Middle frontal gyrus (tissue), 1 donor: ENCODE results near the gene APEH.
A peak's percentile ranks its signal among the peaks of the same experiment; 100 is the strongest.
"Not testable (repeated sequence)": the region's sequence is repeated elsewhere in the genome, so short reads cannot be mapped to it uniquely, and the experiment has no call there.

ENCODE experiments used
- DNase-seq: peaks from one replicate; pipeline ENCODE4 v3.0.0-alpha.2; 2015; ENCODE audit warnings: low spot score; ENCODE audit errors: extremely low spot score

The APEH gene

DNA sequence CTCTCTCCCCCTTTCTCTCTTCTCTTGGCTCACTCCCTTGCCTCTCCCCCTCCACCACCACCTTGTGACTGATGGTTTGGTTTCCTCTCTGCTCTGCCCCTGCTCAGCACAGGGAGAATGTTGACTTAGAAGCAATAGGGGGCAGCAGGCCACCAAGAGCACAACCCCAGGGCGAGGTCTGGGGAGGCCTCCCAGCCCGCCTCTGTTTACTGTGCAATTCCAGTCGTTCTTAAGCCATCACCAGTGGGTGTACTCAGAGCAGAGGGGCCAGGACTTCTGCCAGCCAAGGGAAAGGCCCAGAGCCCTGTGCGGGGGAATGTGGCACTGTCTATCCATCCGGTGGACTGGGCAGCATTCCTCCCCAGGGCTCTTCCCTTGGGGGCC, 5.7 kb upstream of the APEH start:
- no peak for DNase-seq

DNA sequence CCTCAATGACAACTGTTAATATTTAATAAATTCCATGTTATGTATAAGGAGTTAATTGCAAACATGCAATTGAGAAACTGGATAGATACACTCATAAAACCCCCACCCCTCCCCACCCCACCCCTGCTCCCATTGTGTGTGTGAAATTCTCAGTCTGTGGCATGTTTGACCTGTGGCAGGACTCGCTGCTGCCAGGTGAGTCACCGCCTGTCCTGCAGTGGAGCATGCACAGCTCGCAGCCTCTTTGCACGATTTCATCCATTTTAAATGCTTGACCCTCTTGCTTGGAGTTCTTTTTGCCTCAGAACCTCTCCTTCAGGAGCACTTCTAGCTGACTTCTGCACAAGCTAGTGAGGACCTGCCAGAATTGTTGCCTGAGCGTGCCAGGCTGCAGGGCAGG, 5.3 kb upstream of the APEH start:
- DNase-seq, result no peak

DNA sequence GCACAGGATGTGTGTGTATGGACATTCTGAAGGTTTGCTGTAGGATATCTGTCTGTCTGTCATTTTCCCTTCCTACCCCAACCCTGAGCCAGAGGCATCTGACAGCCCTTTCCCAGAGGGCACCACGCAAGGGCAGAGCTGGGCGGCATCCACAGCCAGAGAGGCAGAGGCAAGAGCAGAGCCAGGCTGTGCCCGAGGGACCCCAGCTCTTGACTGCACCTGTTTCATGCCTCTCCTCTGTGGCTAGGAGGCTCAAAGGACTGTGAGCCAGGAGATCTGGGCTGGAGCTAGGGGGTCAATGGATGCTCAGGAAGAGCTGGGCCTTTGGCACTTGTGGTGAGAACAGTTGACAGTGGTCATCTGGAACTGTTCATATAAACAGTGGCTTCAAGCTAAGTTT, 4.8 kb upstream of the APEH start:
- no peak for DNase-seq

DNA sequence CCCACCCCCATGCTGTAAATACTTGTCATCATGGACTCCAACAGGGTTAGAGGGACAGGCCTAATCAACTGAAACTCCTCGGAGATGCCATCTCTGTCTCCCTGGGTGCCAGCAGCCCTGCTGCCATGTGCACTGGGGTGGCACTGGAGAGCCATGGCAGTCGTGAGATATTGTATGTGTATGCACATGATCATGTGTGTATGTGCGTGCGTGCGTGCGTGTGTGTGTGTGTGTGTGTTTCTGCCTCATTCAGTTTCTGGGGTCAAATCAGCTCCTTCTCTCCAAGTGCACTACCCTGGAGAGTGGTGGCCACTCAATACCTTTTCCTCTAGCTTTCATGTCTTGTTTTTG, 3.2 kb upstream of the APEH start:
- DNase-seq, result no peak

DNA sequence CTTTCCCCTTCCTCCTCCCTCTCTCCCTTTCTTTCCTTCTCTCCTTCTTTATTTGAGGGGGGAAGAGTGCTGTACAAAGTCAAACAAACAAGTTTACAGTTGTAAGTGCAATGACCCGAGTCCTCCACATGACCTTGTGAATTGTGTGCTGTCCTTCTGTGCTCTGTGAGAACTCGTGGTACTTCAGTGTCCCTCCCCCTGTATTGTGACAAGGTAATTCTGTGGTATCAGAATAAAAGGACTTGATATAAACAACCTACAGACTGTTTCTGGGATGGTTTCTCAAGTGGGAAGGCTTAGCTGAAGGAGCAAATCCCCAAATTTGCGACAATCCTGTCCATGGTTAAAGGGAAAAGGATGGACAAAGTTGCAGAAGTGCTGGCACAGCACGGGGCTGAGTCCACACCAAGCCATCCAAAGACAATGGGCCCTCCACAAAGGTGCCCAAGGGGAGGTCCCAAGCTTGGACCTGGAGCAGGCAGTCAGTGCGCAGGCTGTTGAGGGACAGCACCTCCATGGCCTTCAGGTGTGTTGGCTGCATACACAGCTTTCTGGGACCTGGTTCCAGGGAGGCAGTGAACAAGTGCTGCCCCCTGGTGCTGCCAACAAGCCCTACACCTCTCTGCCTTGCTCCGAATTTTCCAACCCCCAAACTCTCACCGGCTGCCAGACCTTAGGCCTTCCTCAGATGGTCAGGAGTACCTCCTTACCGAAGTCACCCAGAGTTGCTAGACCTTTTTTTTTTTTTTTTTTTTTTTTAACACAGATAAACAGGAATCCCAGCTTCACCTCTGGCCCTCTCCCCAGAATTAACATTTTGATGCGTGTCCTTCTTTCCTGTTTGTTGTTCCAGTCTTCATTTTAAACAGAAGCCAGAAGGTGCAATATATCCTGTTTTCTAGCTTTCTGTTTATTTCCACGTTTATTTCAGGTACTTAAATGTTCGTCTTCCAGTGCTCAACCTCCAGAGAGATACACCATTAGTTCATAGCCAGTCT, 2.6 kb upstream of the APEH start:
- peak; percentile 39 for DNase-seq

DNA sequence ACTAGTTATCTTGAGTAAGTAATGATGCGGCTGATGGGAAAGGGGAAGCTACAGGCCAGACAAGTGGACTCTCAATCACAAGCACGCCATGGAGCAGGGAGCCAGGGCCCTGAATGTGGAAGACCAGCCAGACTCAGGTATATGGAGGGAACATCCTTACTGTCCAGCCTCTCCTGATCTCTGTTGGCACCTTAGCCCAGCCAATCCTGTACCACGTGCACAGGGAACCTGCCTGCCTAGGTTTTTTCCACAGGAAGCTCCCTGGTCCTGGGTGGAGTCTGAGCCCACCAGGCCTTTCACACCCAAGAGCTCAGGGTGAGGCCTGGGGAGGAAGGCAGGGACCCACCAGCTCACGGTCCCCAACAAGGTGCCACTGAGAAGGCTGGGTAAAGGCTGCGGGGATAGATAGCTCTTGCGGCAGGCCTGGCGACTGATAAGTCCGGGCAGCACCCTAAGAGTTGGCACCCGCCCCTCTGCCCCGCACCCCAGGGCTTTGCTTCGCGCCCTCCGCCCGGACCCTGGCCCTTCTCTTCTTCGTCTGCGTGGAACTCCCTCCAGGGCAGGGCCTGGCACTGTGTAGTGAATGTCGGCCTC, 933 bp upstream of the APEH start:
- DNase-seq, result no peak

DNA sequence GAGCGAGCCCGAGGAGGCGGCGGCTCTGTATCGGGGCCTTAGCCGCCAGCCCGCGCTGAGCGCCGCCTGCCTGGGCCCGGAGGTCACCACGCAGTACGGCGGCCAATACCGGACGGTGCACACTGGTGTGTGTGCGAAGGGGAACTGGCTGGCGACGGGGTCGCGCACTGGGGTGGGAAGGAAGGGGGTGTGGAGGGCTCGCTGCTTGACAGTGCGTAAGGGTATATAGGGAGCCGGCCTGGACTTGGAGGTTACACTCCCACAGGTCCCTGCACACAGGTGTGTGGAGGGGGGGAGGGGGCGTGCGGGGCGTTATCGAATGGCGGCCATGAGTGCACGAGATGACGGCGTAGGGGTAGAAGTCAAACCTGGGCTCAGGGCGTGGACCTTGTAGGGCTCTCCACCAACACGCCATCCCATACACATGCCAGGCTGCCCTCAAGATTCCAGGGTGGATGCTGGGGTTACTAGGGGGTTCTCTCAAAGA, 389 bp downstream of the APEH start:
- no peak for DNase-seq

DNA sequence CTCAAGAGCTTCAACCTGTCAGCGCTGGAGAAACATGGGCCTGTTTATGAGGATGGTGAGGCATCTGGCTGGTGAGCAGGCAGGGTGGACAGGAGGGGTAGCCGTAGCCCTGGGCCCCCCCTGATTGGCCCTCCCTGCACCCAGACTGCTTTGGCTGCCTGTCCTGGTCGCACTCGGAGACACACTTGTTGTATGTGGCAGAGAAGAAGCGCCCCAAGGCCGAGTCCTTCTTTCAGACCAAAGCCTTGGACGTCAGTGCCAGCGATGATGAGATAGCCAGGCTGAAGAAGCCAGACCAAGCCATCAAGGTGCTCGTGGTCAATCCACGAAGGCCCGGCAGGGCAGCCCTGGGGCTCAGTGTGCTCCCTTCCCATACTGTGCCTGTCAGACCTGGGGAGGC, 1.8 kb downstream of the APEH start:
- no peak for DNase-seq

DNA sequence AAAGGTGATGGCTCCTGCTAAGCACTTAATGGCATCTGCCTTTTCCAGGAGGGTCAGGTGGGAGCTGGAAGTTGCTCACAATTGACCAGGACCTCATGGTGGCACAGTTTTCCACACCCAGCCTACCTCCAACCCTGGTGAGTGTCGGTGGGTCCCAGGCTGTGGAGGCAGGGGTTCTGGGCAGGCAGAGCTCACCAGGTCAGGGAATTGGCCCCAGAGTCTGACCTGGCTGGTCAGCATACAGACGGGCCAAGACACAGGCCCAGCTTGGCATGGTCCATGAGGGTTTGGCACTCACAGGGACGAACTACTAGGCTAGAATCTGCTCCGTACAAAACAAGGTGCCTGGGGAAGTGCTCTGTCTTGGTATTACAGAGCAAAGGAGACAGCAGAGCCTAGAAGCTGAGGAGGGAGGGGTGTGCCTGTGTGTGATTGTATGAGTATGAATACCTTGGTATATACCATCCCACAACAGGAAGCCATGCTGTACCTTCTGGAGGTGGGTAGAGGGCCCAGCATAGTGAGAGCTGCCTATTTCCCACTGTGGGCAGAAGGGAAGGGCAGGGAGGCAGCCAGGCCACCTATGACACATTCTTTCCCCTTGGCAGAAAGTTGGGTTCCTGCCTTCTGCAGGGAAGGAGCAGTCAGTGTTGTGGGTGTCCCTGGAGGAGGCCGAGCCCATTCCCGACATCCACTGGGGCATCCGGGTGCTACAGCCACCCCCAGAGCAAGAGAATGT, 6.5 kb downstream of the APEH start:
- DNase-seq, result no peak

DNA sequence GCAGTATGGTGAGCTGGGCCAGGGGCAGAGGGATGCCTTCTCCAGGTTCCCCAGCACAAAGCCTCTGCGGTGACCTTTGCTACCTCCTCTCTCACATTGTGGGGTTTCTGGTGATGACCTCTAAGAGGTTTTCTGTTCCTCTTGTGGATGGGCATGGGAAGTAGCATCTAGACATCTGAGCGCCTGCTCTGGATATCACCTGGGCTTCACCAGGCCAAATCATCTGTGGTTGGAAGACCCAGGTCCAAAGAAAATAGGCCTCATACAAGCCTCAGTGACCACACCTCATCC, 7.0 kb downstream of the APEH start:
- DNase-seq, result no peak

DNA sequence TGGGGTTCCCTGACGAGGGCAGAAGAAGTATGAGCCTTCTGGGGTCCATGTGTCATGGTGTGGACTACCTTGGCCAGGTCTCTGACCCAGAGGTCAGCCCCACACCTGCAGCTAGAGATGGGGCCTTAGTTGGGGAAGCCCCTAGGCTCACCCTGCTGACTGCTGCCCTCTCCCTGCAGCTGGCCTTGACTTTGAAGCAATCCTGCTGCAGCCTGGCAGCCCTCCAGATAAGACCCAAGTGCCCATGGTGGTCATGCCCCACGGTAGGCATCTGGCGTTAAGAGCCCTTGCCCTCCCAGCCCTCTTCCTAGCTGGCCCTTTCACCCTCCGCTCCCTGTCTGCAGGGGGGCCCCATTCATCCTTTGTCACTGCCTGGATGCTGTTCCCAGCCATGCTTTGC, 7.4 kb downstream of the APEH start:
- DNase-seq, result no peak

DNA sequence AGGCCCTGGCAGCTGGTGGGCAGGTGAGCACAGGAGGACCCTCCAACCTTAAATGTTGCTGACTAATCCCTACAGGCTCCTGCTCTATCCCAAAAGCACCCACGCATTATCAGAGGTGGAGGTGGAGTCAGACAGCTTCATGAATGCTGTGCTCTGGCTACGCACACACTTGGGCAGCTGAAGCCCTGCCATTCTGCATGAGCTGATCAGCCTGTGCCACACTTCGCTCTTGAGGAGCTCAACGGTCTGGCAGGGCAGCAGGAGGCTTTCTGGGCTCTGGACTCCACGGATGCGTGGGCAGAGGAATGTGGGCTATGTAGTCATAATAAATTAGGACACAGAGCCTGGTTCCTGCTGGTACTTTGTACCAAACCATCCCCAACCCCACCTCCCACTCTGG, 9.0 kb downstream of the APEH start:
- no peak for DNase-seq

DNA sequence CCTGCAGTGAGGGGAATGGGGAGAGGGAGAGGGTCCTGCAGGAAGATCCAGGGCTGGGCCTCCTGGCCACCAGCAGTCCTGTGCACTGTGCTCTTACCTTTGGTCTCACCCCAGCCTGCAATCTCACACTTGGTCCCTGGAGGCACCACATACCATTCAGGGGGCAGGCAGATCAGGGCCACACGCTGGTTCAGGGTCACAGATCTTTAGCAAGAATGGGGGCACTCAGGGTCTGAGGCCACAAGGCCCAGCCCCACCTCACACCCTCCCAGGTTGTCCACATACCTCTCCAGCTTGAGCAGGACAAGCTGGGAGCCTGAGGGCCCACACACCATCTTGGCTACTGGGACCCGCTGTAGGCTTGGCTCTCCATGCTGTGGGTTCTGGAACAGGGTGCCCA, 10.3 kb downstream of the APEH start:
- DNase-seq, result not testable (repeated sequence)

DNA sequence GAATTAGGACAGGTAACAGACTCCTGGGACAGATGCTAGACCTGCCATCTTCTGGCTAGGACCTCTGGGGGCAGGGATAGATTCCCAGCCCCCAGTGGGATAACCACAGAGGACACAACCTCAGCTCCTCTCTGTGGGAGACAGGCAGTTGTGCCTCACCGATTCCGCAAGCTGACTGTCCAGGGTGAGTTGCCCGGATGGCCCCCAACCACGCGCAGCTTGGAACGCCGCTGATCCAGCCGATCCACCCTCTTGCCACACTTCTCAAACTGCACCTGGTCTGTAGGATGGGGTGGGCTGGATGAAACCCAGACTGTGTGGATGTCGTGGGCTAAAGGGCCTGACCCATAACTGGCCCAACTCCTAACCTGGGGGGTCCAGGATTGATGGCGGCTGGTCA, 11.0 kb downstream of the APEH start:
- not testable (repeated sequence) for DNase-seq

DNA sequence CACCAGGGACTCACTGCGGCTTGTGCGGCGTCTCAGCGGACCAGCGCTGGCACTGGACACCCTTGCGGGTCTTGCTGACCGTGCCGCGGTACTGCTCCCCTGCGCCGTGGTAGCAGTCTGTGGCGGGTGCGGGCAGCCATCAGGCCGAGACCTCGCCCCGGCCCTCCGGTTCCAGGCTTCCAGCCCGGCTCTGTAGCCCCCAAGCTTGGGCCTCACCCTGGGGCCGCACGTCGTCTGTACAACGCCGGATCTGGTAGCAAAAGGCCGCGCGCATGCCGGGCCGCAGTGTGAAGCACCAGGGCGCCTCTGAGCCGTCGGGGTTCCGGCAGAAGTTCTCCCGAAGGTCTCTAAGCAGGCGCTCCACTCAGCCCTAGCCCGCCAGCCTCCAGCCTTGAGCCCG, 11.7 kb downstream of the APEH start:
- not testable (repeated sequence) for DNase-seq

DNA sequence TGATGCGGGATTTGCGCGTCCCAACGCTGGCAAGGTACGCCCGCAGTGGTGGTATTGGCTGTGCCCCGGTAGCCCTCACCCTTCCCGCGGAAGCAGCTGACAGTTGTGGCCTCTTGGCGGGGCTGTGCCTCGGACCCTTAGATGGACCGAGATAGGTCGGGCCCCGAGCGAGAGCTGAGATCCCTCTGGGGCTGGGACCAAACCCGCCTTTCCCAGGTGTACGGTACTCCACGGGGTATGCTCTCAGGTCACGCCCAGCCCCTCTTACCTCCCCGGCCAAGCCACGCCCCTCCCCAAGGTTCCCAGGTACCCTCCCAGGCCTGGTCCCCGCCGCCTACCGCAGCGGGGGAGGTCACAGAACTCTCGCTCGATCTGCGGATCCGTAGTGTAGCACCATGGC, 12.2 kb downstream of the APEH start:
- not testable (repeated sequence) for DNase-seq

DNA sequence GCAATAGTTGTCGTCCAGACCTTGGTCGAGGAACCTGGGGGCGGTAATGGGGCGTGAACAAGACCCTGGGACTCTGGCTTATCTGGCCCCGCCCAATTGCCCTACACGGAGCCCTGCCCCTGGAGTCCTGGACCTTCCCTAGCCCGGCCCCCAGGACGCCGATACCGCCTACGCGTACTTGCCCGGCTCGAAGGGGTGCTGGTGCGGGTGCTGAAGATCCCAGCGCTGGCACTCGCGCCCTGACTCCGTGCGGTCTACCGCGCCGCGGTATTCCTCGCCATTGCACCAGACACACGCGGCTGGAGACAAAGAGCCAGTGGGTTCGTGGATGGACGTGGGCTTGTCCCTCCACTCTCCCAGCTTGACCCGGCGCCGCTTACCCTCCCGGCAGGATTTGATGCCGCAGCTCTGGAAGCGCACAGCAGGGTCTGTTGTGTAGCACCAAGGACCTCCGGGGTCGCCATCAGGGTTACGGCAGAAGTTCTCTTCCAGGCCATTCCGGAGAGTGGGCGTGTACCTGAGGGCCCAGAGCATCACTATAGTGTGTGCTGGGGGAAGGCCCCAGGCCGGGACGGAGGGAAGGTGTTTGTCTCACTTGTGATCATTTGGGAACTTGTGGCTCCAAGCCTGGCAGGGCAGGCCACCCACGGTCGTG, 12.7 kb downstream of the APEH start:
- not testable (repeated sequence) for DNase-seq

DNA sequence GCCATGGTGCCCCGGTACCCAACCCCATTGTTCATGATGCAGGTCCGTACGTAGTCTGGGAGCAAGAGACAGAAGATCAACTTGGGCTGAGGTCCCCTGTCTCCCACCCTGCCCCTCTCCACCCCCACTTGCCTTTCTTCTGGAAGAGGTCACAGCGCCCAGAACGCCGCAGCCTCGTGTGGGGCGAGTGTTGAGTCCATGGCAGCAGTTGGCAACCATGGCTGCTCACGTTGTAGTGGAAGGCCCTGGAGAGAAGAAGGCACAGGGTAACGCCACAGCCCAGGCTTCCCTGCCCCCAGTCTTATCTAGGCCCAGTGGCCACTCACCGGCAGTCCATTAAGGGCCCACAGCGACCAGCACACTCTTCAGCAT, 13.3 kb downstream of the APEH start:
- not testable (repeated sequence) for DNase-seq

DNA sequence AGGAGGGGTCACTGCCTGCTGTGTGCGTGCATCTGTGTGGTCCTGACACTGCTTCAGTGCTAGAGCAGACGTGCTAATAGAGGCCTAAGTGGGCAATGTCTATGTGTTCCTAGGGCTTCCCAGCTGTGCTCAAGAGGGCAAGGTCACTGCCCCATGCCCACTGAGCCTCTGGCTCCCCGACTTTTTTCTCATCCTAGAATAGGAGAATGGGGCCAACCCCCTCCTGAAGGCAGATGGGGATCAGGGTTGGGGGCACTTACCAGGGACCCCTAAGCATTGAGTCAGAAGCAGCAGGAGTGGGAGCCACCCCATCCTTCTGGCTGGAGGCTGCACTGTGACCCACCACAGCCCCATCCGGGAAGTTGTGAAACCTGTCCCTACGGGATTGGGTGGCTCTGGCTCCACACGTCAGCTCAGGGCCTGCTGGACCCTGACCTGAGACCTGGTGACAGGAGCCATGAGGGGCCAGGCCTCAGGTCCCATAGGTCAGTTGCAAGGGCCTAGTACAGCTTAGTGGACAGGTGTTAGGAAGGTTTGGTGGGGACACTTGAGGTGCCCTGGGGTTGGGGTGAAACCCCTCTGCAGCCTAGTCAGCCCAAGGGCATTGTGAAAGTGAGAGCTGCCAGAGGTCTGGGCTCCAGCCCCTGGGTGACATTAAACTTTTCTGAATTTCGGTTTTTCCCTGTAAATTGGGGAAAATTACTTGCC, 14.3 kb downstream of the APEH start:
- not testable (repeated sequence) for DNase-seq

DNA sequence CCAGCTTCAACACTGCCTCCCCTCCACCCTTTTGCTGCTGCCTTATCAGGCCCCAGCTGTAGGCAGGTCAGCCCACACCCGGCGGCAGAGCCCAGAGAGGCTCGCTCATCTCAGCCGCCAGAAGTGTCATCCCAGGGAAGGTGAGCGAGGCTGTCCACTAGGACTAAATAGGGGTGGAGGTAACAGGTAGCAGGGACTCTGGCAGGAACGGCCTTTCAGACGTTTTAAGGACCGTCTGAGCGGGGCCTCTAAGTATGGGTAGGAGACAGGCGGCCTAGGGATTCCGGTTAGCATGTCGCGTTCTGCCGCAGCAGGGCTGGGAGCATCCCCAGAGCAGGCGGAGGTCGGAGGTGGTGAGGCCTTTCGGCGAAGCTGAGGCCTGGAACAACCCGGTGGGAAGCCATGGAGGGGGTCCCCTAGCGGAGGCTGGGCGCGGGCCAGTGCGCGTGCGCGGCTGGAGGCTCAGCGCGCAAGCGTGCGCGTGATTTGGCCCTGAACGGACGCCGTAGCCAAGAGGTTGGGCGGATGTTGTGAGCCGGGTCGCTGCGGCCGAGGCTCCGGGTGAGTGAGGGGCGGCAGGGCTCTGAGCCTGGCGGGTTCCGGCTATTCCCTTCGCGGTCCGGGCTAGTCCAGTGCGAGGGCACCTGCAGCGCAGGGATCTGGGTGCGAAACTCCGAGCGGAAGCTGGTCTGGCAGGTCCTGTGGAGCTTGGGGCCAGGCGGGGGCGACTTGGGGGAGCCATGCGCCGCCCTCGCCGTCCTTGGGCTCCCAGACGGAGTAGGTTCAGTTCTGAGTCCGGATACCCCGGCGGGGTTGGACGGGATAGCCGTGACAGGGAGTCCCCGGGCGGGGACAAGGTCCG, 15.1 kb downstream of the APEH start, which contains the start of the genes MST1 and RNF123:
Gene MST1 (minus strand): TSS at position 429 of the 862 bp plus-strand sequence. CDS start 783 bp downstream, outside the sequence.
Gene RNF123 (plus strand): TSS at position 512 of the 862 bp plus-strand sequence. CDS start 1,609 bp downstream, outside the sequence.
- peak; percentile 77 for DNase-seq
